Adrenal gland (tissue), 5 donors: ENCODE data around the gene WDR62.

Experiments used
- CTCF ChIP-seq, 6 experiments: fragments of 450-650 bp in 4 of 6; fragments of 200-600 bp in 2 of 6; sonication (generic) in 1 of 6; IDR thresholded peaks; 1 replicate in 5 of 6; 2 replicates in 1 of 6; pipeline versions ENCODE4 v1.5.1 to v1.8.0; 2016 to 2021; ENCODE audit warnings: antibody characterized with exemption in 6 of 6, mild to moderate bottlenecking in 2 of 6, moderate library complexity in 1 of 6
- POLR2A ChIP-seq, 2 donors: fragments of 450-650 bp; IDR thresholded peaks; one replicate each; pipeline ENCODE4 v1.6.1; 2017; ENCODE audit warnings: antibody characterized with exemption in 2 of 2, mild to moderate bottlenecking in 2 of 2, moderate library complexity in 1 of 2
- donor health status: DM: no; HTN: no; CAD: no.

DNA sequence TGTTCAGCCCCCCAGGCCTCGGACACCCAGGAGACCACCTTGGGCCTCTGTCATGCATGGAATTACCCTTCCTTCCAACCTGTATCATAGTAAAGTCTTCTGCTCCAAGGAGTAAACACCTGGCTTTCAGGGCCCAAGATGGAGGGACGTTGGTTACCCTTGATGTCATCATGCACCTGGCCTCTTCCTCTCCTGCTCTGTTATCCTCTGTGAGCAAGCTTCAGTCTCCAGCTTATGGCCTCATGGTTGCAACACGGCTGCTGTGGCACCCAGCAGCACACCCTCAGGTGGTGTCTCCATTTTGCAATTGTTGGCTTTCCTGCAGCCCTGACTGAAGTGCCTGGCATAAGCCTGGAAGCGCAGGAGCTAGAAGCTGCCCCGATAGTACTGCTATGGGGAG is 52.3 kb downstream of the WDR62 start:
- TF ChIP-seq CTCF (IDR thresholded peaks at IDR 0.05) (no peak), POLR2A (IDR thresholded peaks at IDR 0.05) (no peak)
